ENCODE measurements around the gene AGAP1.

DNA sequence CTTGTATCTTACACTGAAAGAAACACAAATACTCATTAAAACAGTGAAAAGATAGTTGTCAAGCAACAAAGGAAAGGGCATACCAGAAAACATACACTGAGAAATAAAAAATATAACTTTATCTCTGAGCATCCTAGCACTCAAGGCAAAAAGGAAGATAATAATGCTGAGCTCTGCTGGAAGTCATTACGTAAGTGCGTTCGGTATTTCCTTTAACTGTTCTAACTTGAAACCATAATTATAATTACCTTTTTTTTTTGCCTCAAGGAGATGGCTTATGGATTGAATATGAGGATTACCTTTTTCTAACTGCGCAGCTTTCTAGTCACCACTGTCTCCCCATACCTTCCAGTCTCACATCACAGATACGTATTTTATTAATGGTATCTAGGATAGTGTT is 366.3 kb downstream of the AGAP1 start:
- TF ChIP-seq, protein P1, sequence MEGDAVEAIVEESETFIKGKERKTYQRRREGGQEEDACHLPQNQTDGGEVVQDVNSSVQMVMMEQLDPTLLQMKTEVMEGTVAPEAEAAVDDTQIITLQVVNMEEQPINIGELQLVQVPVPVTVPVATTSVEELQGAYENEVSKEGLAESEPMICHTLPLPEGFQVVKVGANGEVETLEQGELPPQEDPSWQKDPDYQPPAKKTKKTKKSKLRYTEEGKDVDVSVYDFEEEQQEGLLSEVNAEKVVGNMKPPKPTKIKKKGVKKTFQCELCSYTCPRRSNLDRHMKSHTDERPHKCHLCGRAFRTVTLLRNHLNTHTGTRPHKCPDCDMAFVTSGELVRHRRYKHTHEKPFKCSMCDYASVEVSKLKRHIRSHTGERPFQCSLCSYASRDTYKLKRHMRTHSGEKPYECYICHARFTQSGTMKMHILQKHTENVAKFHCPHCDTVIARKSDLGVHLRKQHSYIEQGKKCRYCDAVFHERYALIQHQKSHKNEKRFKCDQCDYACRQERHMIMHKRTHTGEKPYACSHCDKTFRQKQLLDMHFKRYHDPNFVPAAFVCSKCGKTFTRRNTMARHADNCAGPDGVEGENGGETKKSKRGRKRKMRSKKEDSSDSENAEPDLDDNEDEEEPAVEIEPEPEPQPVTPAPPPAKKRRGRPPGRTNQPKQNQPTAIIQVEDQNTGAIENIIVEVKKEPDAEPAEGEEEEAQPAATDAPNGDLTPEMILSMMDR (IDR thresholded peaks at IDR 0.05; ENCODE audit: insufficient read depth, low read depth, low read length), result no peak
- TF ChIP-seq EZH2 (IDR thresholded peaks at IDR 0.05; ENCODE audit: insufficient read depth, low read length), result no peak
